HG02642 (cell line): ENCODE results near the gene DBP.

Experiments used
- ATAC-seq: cut with Tn5 transposase; IDR thresholded peaks from one replicate; pipeline ENCODE4 v1.9.1; 2021; ENCODE audit warnings: mild to moderate bottlenecking; ENCODE audit not compliant: unreplicated experiment, poor library complexity

The DBP gene

DNA sequence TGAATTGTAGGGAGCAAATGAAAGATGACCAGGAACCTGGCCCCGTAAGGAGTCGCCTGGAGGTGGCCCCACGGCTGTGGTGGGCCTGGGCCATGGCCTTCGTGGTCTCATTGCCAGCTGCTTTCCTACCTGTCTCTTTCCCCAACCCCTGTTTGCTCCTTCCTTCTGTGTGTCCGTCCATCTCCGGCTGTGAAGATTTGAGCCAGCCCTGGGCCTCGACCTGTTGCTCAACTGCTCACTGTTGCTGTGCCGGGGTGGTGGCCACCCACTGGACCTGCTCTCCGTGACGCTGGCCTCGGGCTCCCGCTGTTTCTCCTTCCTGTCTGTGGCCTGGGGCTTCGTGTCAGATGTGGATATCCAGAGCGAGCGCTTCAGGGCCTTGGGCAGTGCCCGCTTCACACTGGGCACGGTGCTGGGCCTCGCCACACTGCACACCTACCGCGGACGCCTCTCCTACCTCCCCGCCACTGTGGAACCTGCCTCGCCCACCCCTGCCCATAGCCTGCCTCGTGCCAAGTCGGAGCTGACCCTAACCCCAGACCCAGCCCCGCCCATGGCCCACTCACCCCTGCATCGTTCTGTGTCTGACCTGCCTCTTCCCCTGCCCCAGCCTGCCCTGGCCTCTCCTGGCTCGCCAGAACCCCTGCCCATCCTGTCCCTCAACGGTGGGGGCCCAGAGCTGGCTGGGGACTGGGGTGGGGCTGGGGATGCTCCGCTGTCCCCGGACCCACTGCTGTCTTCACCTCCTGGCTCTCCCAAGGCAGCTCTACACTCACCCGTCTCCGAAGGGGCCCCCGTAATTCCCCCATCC lies 8.5 kb downstream of the DBP start:
- ATAC-seq, result no peak

DNA sequence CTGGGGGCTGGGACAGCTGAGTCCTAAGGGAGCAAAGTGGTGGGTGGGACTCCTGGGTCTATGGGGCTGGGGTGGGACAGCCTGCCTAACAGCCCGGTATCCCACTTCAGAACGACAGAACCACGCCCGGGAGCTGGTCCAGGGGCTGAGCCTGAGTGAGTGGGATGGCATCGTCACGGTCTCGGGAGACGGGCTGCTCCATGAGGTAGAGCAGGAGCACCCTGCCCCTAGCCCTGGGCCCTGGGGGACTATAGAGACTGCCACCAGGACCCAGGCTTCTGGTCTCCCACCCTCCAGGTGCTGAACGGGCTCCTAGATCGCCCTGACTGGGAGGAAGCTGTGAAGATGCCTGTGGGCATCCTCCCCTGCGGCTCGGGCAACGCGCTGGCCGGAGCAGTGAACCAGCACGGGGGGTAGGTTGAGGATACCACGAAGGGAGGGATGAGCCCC lies 9.3 kb downstream of the DBP start:
- no peak for ATAC-seq

DNA sequence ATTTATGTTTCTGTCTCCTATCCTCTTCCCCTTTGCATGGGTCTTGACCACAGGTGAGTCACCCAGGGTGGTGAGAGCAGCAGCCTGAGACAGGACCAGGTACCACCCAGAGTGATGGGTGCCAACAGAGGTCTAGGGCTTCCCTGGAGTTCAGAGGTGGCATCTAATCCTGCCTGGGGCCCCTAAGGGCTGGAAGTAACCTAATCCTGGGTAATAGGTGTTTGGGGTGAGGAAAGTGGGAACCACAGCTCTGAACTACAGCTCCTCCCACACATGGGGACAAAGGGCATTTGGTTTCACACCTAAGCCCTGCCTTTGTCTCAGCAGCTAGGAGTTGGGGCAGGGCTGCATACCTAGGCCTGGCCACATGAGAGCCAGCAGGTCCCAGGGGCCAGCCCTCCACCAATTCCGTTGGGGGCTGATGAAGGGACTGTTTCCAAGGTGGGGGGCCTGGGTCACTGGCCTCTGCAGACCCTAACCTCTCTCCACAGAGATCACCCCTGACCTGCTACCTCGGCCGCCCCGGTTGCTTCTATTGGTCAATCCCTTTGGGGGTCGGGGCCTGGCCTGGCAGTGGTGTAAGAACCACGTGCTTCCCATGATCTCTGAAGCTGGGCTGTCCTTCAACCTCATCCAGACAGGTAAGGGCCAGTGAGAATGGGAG lies 9.8 kb downstream of the DBP start:
- ATAC-seq, result no peak

DNA sequence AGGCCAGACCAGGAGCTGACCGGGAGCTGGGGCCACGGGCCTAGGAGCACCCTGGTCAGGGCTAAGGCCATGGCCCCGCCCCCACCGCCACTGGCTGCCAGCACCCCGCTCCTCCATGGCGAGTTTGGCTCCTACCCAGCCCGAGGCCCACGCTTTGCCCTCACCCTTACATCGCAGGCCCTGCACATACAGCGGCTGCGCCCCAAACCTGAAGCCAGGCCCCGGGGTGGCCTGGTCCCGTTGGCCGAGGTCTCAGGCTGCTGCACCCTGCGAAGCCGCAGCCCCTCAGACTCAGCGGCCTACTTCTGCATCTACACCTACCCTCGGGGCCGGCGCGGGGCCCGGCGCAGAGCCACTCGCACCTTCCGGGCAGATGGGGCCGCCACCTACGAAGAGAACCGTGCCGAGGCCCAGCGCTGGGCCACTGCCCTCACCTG lies 11.3 kb downstream of the DBP start:
- no peak for ATAC-seq

DNA sequence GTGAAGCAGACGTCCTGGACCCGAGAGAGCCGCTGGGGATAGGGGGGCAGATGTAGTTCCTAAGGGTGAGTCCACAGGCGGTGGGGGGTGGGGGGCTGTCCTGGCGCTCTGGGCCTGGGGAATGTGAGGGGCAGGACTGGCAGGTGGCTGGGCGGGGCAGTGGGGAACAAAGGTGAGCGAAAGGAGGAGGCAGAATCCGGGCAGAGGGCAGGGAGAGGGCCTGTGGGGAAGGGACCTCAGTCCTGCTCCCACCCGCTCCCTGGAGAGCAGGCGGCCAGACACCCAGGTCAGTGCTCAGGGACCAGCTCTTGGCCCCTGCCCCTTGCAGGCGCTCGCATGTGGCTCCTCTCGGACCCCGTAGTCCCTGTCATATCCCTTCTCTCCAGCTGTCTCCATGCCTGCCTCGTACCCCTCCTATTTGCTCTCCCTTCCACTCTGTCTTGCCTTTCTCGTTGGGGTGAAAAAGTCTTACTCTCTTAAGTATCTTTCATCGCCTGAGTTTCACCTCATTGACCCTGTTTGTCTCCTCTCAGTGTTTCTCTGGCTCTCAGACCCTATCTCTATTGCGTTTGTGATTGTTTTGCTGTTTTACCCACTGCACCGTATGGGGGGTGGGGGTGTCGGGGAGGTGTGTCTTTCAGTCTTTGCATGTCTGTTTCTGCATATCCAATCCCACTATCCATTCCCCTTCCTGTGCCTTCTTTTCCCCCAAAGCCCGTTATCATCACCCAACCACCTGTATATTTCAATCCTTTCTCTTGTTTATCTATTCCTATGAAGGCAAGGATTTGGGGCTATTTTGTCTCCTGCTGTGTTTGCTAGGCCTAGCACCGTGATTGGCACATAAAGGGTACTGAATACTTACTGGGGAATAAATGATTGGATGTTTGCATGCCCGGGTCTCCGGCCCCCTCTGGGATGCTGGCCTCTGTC lies 12.1 kb downstream of the DBP start:
- ATAC-seq, result no peak

DNA sequence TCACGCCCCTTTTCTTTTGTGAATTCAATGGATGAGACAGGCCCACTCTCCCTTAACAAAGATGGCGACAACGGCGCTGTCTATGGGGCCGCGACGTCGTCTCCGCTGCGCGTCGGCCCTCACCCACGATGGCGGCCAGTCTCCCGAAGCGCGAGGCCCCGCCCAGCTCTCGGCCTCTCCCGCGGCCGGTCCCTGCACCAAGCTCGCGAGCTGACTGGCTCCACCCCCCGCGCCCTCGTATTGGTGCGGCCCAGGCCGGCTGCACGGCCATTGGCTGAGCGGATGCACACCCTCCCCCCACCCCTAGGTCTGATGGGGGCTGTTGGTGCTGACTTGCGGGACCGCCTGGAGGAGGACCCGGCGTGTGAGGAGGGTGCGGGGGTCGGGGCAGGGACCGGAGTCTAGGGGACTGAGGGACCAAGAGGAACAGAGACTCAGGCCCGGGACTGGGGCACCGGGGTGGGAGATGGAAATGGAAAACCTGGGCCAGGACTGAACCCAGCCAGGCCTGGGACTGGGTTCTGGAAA lies 13.0 kb downstream of the DBP start:
- ATAC-seq, result peak; percentile 64

DNA sequence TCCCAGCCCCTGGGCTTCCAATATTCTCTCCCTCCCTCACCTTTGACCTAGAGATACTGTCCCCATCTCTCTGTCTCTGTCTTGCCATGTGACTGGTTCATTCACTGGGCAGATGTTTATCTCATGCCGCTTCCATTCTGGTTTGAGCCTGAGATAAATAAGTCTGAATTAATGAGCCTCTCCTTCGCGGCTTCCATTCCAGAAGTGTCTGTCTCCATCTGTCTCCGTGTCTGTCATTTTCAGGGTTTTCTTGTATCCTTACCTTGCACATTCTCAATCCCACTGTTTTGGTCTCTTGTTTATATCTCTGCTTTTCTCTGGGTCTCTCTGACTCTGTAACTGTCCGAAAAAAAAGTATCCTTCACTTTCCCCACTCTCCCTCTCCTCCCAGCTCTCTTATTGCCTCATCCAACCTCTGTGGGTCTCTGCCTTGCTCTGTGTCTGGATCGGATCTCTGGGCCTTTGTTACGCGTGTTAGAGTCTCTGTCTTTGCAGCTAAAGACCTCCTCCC lies 13.6 kb downstream of the DBP start:
- no peak for ATAC-seq

DNA sequence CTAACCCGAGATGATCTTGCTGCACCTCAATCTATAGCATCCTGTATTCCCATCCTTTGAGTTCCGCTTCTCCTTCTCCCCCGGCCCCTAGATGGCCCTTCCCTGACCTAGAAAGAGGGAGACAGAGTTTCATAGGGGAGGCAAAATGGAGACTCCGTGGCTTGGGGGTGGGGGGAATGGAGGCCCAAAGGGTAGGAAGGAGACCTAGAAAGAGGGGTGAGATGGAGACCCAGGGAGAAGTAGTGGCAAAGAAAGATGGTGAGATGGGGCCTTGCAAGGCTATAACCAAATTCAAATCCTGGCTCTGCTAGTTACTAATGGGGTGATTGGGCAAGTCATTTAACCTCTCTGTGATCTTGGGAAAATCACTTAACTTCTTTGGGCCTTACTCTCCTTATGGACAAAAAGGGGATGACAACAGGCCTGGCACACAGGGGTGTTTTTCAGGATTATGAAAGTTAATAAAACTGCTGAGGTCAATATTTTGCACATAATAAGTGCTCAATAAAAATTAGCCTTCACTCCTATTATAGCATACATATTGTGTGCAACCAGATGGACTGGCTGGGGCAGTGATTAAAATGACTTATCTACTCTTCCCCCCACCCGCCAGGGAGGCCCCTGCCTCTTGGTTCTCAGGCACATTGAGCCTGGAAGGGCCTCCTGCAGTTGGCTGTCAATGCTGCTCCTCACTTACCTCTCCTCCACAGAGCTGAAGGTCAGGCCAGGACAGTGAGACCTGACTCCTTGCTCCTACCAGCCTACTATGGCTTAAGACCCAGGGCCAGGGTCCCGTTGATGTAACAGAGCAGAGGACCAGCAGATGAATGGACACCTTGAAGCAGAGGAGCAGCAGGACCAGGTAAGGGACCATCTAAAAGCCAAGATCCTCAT lies 17.2 kb downstream of the DBP start:
- no peak for ATAC-seq

DNA sequence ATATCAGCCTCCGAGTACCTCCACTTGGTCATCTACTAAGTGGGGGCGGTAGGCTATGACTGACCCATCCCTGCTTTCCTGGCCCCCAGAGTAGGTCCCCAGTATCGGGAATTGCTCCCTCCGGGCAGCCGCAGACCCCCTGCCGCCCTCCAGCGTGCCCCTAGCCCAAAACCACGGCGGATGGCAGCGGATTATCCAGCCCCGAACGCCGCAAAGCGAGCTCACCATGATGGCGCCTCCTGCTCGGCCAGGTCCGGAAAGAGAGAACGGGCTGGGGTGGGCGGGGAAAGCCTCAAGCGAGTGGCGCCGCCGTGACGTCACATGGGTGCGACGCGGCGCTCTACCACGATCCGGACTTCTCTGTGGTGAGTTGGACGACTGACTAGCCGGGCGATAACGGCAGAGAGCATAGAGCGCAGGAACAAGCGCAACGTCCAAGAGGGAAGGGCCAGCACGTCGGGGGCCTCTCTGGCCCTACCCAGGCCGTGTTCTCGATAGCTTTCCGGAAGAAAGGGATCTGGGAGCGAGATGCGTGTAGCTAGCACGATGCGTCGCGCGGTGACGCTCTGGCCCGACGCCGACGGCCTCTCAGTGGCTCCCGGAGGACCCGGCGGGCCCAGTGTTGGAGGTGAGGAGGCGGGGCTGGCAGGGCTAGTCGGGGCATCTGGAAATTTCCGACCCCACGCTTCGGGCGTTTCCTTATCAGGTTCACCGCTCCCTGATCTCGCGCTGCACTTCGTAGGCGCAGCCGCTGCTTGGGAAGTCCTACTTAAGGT lies 18.1 kb downstream of the DBP start, which contains the start of the genes RPL18 and SPHK2:
Gene RPL18, minus strand, starts transcription at position 263 of the 776 bp plus-strand sequence. Its CDS starts 35 bp downstream, at position 228.
Gene SPHK2, plus strand, starts transcription at position 591 of the 776 bp plus-strand sequence. CDS start 1,009 bp downstream, outside the sequence.
- ATAC-seq, result peak; percentile 85

DNA sequence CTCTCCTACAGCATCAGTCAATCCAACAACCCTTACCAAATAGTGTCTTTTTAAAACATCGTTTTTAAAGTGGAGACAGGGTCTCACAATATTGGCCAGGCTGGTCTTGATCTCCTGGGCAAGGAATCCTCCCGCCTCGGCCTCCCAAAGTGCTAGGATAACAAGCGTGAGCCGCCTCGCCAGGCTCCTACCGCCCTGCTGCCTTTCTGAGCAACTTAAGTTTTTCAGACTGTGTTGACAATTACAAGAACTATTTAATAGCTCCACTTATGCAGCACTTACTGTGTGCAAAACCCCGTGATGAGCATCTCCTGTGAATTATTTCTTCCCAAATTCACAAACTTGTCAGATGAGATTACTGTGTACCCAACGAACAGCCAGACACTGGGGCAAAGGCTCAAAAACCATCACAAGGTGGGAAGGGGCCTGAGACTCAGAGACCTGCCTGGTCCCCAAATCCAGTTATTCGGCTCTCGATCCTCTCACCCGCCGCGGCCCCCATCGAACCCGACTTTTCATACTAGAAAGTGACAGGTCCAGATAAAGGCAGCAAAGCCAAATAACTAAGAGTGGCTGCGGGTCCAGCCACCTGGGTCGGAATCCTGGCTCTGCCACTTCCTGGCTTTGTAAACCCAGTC lies 18.8 kb downstream of the DBP start:
- no peak for ATAC-seq

DNA sequence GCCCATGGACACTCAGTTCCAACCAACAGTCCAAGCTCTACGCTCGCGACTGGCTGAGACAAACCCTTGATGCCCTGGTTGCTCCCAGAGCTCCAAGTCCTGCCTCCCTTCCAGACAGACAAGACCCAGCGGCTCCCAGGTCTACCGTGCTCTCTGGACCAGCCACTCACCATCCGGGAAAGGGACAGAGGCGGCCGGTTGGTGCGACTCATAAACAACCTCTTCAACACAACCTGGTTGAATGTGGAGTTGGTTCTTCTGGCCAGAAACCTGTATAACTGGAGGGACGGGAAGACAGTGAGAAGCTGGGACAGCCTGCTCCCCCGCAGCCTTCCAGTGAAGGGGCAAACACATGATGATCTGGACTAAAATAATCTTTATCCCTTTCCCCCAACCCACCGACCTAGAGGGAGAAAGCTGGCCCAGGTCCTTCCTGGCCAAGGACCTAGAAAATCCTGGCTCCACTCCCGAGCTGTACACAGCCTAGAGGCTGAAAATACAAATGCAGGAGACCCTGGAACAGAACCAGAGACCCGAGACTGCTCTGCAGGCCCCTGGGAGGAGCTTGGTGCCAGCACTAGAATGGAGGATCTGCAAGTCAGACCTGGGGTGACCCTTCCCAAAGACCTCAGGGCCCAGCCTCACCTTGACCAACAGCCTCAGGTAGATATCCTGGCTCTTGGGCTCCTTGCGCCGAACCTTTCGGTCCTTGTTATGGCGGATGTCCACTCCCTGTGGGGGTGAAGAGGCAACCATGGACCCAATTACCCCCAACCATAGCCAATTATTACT lies 19.8 kb downstream of the DBP start:
- ATAC-seq, result no peak

DNA sequence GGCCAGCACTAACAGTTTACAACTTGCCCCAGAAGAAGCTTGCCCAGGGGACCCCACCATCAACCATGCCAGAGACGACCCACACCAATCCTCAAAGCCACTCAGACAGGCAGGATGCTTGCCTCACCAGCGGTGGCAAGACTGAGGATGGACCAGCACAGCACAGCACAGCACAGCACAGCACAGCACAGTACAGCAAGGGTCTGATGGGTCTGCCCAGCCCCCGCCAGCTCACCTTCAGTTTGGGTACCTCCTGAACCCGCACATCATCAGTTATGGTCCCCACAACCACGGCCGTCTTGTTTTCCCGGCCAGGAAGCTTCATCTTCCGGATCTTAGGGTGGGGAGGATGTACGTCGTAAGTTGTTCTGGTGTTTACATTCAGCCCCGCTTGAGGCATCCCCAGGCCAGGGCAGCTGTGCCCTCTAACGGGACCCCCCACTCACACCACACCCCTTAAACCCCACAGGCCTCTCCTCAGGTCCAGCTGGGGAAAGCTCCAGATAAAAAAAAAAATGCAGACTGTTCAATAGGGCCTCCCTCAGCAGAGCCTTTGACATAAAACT lies 20.6 kb downstream of the DBP start:
- ATAC-seq, result no peak

DNA sequence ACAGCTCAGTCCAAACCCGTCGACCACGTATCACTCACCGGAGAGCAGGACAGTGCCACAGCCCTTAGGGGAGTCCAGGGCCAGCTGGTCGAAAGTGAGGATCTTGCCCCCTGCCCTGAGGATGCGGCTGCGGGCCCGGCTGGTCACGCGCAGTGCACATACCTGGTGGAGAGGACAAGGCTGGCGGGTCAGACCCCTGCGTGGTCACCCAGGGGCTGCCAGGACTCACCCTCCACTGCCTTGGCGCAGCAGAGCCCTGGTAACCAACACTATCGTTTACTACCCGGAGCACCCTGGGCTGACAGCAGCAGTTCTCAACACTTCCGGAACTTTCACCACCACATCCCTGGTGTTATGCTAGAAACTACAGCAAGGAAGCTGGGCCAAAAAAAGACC lies 21.1 kb downstream of the DBP start:
- no peak for ATAC-seq

DNA sequence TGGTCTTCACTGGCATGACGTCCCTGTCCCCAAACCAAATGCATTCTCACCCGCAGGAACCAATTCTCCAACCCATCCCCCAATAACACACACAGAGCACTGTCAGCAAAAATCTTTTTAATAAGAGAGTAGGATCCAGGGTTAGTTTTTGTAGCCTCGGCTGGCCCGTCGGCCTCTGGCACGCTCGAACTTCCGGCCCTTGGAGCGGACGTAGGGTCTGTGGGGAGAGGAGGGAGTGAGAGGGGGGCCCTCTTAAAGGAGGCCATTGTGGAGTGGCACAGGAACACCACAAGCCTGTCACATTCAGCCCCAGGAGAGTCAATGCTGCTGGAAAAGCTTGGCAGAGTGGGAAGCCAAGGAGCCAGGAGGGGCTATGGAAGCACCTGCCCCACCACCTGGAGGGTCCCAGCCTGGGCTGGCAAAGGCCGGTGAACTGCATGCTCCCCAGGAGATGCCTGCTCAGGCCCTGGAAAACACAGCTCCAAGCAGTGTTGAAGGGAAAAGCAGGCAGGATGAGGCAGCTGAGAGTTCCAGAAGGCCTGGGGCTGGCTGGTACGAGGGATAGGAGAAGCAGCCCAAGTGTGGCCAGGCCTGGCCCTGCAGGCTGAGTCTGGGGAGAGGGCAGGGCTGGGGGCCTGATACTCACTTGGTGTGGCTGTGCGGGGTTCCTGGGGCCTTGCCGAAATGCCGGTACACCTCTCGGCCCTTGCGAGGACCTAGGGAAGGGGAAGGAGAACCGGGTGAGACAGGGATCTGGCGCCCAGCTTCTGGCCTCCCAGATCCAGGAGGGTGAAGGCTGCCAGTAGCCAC lies 21.7 kb downstream of the DBP start:
- ATAC-seq, result no peak

DNA sequence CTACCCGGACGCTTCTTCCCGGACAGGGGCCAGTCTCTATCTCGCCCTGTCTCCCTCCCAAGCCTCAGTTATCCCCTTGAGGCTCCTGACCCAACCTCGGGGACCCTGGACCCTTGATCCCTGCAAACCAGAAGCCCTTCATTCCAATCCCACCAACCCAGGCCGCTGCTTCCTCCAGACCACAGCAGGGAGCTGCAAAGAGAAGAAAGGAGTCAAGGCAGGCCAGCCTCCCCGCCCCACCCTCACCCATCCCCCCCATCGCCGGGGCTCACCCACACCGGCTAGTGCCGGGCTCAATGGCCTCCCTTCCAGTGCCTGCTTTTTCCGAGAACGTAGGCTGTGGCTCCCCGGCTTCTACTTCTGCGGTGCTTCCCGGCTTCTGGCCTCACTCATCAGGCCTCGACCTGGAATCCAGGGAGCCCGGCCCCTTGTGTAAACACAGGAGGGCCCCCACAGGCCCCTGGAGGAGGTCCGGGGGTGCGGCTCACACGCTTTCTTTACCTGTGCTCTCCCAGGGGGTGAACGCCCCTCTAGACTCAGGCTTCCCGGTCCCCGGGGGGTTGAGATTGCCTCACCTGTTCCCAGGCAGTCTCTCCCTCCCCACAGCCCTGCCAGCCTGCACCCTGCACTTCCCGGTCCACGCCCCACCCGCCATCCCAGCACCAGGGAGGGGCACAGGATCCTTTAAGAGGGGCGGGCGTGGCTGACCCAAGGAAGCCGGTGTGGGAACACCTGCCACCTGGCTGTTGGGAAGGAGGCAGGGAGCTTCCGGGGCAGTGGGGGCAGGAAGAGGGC lies 22.5 kb downstream of the DBP start, which contains the start of gene FAM83E:
Gene FAM83E, minus strand, starts transcription at position 641 of the 795 bp plus-strand sequence. CDS start 1,704 bp downstream, outside the sequence.
- no peak for ATAC-seq
